GM12878 (cell line): ENCODE measurements around the gene GNA14. TPM values are rescaled to one million over a fixed set of nuclear protein-coding genes. Genes with fewer than 3 reads are reported as not detected.
A peak's percentile ranks its signal among the peaks of the same experiment; 100 is the strongest.

Experiments used
- ATAC-seq: fragments of 200-7000 bp; cut with Tn5 transposase; 3 replicates; pipeline ENCODE4 v1.9.1; 2020; ENCODE audit warnings: mild to moderate bottlenecking, moderate library complexity
- BruUV-seq: library from RNA; stranded (reverse); fragments of 400-500 nt; replicated peaks from 2 replicates; lab custom pipeline; 2021; lab: Mats Ljungman, UMichigan
- CTCF ChIA-PET: fragments of 300-600 bp; sonication (Branson Sonifier 250); formaldehyde crosslinking; extraction: SDS; loops from one replicate; lab custom pipeline; 2021; ENCODE audit warnings: inconsistent platforms; lab: Yijun Ruan, JAX
- POLR2A ChIA-PET: fragments of 350-600 bp; formaldehyde crosslinking; extraction: SDS; loops from one replicate; lab custom pipeline; 2021; ENCODE audit warnings: inconsistent platforms; lab: Charles Lee
- RAD21 ChIA-PET: fragments of 300-600 bp; sonication (Branson Sonifier 250); formaldehyde crosslinking; loops from one replicate; lab custom pipeline; 2023; ENCODE audit warnings: antibody characterized with exemption; ENCODE audit not compliant: unreplicated experiment; lab: Charles Lee
- SMC1A ChIA-PET: fragments of 300-600 bp; sonication (Branson Sonifier 250); formaldehyde crosslinking; loops from one replicate; lab custom pipeline; 2023; ENCODE audit not compliant: unreplicated experiment, uncharacterized antibody; lab: Charles Lee
- DNase-seq: peaks from one replicate; pipeline ENCODE4 v3.0.0-alpha.2; 2011; ENCODE audit warnings: low read depth, low spot score
- FAIRE-seq: peaks from 3 replicates; lab custom pipeline; 2011; peaks lifted over from hg19 to GRCh38; lab: Jason Lieb, UNC
- H2AFZ ChIP-seq: 2 replicates; pipeline ENCODE4 v1.6.0; 2011; ENCODE audit warnings: low read depth, low read length, control low read depth; ENCODE audit not compliant: control insufficient read depth
- H3K27ac ChIP-seq: 2 replicates; pipeline ENCODE4 v1.5.1; 2011; ENCODE audit warnings: control low read depth; ENCODE audit not compliant: control insufficient read depth, insufficient read depth
- H3K27me3 ChIP-seq, 2 experiments: replicated peaks in 1 of 2; 2 replicates each; pipeline versions ENCODE4 v1.6.0 to v1.6.1; 2011; ENCODE audit warnings: low read length in 1 of 2; ENCODE audit not compliant: control insufficient read depth in 2 of 2, insufficient read depth in 2 of 2
- H3K36me3 ChIP-seq, 2 experiments: 2 replicates each; pipeline ENCODE4 v1.5.1; 2011; ENCODE audit warnings: low read length in 1 of 2; ENCODE audit not compliant: control insufficient read depth in 2 of 2, insufficient read depth in 2 of 2
- H3K4me1 ChIP-seq: 2 replicates; pipeline ENCODE4 v1.6.1; 2011; ENCODE audit warnings: mild to moderate bottlenecking, low read length, moderate library complexity, mixed read lengths; ENCODE audit not compliant: control insufficient read depth, insufficient read depth
- H3K4me2 ChIP-seq: 2 replicates; pipeline ENCODE4 v1.6.0; 2011; ENCODE audit warnings: control low read depth; ENCODE audit not compliant: control insufficient read depth, insufficient read depth
- H3K4me3 ChIP-seq: fragments of 200-600 bp; sonication (generic); 2 replicates; pipeline ENCODE4 v1.5.1; 2016
- H3K79me2 ChIP-seq: 2 replicates; pipeline ENCODE4 v1.6.0; 2011; ENCODE audit warnings: low read length; ENCODE audit not compliant: control insufficient read depth, insufficient read depth
- H3K9ac ChIP-seq: 2 replicates; pipeline ENCODE4 v1.8.0; 2011; ENCODE audit warnings: low read length, control low read depth, mixed read lengths; ENCODE audit not compliant: control insufficient read depth, insufficient read depth
- H3K9me3 ChIP-seq: replicated peaks from 3 replicates; pipeline ENCODE4 v1.5.1; 2011; ENCODE audit warnings: mild to moderate bottlenecking, low read length; ENCODE audit not compliant: control insufficient read depth, insufficient read depth
- H4K20me1 ChIP-seq: 2 replicates; pipeline ENCODE4 v1.6.0; 2011; ENCODE audit not compliant: control insufficient read depth, insufficient read depth
- BHLHE40 ChIP-seq, 2 experiments: fragments of 450-650 bp in 1 of 2; IDR thresholded peaks; 2 replicates each; pipeline ENCODE4 v1.6.1; 2011 to 2017; ENCODE audit warnings: low read depth in 2 of 2, borderline replicate concordance in 1 of 2, improper control_type of control experiment in 1 of 2, low read length in 1 of 2, mild to moderate bottlenecking in 1 of 2
- EZH2 ChIP-seq: IDR thresholded peaks from 2 replicates; pipeline ENCODE4 v1.6.1; 2012; ENCODE audit warnings: low read depth, mild to moderate bottlenecking, control low read depth, inconsistent platforms, low read length, borderline replicate concordance; ENCODE audit not compliant: control insufficient read depth
- KAT2A ChIP-seq: conservative IDR thresholded peaks from 2 replicates; pipeline ENCODE4 v1.6.1; 2011; ENCODE audit warnings: low read depth, low read length; ENCODE audit not compliant: control insufficient read depth
- PAX8 ChIP-seq: fragments of 450-650 bp; IDR thresholded peaks from 2 replicates; pipeline ENCODE4 v1.6.1; 2017; ENCODE audit warnings: mild to moderate bottlenecking, moderate library complexity
- PML ChIP-seq: IDR thresholded peaks from 2 replicates; pipeline ENCODE4 v1.6.1; 2012; ENCODE audit warnings: low read length, inconsistent platforms
- REST ChIP-seq: IDR thresholded peaks from 2 replicates; pipeline ENCODE4 v1.6.1; 2012; ENCODE audit warnings: mild to moderate bottlenecking, low read depth, low read length
- SREBF2 ChIP-seq: IDR thresholded peaks from 2 replicates; pipeline ENCODE4 v1.6.1; 2012; ENCODE audit warnings: mild to moderate bottlenecking, low read length
- WGBS: methylation state at CpG from one replicate; pipeline ENCODE4 v1.1.6; 2016; ENCODE audit warnings: low lambda C conversion rate; ENCODE audit not compliant: insufficient replicate concordance, insufficient coverage; ENCODE audit errors: missing lambda C conversion rate; 5-methylcytosine and 5-hydroxymethylcytosine counted together
- in situ Hi-C: fragments of 300-500 bp; cut with MboI; formaldehyde crosslinking; loops from 9 replicates; pipeline ENCODE4 v1.14.3; 2018; ENCODE audit warnings: mixed read lengths
- intact Hi-C: fragments of 100-400 bp; cut with micrococcal nuclease; formaldehyde crosslinking; loops from one replicate; pipeline ENCODE4 v1.14.2; 2022; ENCODE audit not compliant: unreplicated experiment
- polyA plus RNA-seq, 11 experiments: library from polyadenylated mRNA; depleted of rRNA in 4 of 11; unstranded in 6 of 11; stranded (reverse) in 5 of 11; fragments of >200 nt; fragmentation: Nextera tagmentation in 4 of 11; fragmentation: Illumina TruSeq in 1 of 11; extraction: Ambion mirVana in 4 of 11; extraction: Trizol in 1 of 11; gene quantifications; 1 replicate in 1 of 11; 2 replicates in 10 of 11; pipeline versions ENCODE4 v1.2.1 to v1.2.3, GENCODE V29; 2011 to 2016; ENCODE audit warnings: inconsistent platforms in 2 of 11, missing spikeins in 2 of 11, low read depth in 1 of 11
- total RNA-seq, 4 experiments: library from RNA; depleted of rRNA in 3 of 4; stranded (reverse); fragments of >200 nt in 3 of 4; fragmentation: Illumina TruSeq in 1 of 4; extraction: Trizol in 1 of 4; gene quantifications; 2 replicates each; pipeline versions ENCODE4 v1.2.1 to v1.2.3, GENCODE V29; 2013 to 2021
- TF ChIP-seq, protein P1 (sequence below), 3 experiments: IDR thresholded peaks in 2 of 3; conservative IDR thresholded peaks in 1 of 3; 2 replicates each; pipeline ENCODE4 v1.5.1; 2011; ENCODE audit warnings: low read depth in 3 of 3, low read length in 3 of 3, mild to moderate bottlenecking in 3 of 3, control low read depth in 2 of 3, moderate library complexity in 2 of 3, inconsistent platforms in 1 of 3, mixed read lengths in 1 of 3; ENCODE audit not compliant: control insufficient read depth in 2 of 3, insufficient read depth in 1 of 3; ENCODE audit errors: extremely low read depth in 1 of 3

Gene GNA14
- total and polyA plus RNA-seq, 10 of the 15 experiments (the other 5 are each of a cell fraction or from before 2014, with no cell fraction given), result 0.17 TPM; not detected in 9

DNA sequence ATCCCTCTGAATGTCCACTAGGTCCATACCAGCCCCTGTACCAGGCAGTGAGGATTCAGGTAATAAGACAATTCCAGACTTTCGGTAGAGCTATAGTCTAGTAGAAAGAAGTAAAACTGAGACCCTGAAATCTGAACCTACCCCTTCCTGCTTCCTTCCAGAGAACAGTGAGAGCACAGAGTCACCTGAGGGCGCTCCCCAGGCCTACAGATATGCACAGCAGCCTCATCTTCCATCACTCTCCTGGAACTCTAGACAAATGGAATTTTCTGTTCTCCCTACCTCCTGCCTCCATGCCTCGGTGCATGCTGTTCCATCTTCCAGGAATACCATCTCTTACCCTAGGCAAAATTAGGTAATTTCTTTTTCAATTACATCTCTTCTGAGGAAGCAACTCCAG lies 3.1 kb upstream of the GNA14 start:
- Histone ChIP-seq H3K4me3 (no peak overlapping the region), H2AFZ (no peak overlapping the region), H3K9ac (no peak overlapping the region), H3K36me3 (no peaks in the 10 kb centered on the region), H3K4me2 (no peak overlapping the region), H3K4me1 (no peaks in the 10 kb centered on the region), H3K9me3 (no peaks in the 10 kb centered on the region), H3K27ac (no peak overlapping the region), H3K27me3 (peaks cover 0 to 3% of the 10 kb centered on the region in 2 experiments; a peak in 1 of 4 replicates), H3K79me2 (no peaks in the 10 kb centered on the region), H4K20me1 (no peaks in the 10 kb centered on the region)
- BruUV-seq, result no TSS peak
- ChIA-PET SMC1A (no interaction called here), RAD21 (no interaction called here), CTCF (no interaction called here), POLR2A (no interaction called here)
- WGBS, result 17% methylated on average over 3 of the region's 3 CpGs
- in situ Hi-C loops, result no loop called here
- intact Hi-C loops, result no loop called here
- ATAC-seq (no peak), DNase-seq (no peak), FAIRE-seq (no peak)
- TF ChIP-seq PML, result no peak

DNA sequence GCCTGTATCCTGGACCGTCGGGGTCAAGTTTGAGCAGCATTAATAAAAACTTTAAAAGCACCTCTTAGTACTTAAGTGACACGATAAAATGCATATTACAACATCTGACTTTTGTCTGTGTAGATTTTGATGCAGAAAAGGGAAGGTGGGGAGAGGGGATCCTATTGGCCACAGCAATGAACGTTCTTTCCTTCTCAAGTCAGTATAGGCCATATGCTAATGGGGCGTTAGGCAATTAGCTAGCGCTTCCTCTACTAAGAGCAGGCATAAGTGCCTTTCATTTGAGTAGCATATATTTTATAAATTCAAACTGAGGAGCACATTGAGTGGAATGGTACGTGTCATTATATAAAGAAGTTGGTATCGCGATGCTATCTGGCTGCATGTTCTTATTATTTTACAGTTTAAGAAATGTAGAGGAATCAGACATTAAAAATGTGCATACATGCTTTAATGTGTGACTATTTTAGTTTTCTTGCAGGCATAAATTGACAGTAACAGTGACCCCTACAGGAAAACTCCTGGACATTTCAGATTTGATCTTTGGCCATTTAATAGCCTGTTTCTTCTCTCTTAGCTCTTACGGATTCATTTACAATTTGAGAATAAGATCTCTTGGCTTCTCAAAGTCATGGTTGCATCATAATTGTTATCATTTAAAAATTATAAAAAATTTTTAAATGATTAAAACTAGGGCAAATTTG lies 1.1 kb upstream of the GNA14 start:
- WGBS, result 58% methylated on average over 10 of the region's 10 CpGs
- H3K27ac ChIP-seq, result no peak overlapping the region
- CTCF ChIA-PET, result no interaction called here
- H3K4me3 ChIP-seq, result no peak overlapping the region
- TF ChIP-seq KAT2A (no peak), PML (no peak), BHLHE40 (IDR thresholded peaks at IDR 0.05; ENCODE audit: borderline replicate concordance in 1 of 2, low read depth in 2 of 2, low read length in 1 of 2) (no peak), SREBF2 (no peak), PAX8 (no peak), REST (no peak), EZH2 (no peak)
- TF ChIP-seq, protein P1, sequence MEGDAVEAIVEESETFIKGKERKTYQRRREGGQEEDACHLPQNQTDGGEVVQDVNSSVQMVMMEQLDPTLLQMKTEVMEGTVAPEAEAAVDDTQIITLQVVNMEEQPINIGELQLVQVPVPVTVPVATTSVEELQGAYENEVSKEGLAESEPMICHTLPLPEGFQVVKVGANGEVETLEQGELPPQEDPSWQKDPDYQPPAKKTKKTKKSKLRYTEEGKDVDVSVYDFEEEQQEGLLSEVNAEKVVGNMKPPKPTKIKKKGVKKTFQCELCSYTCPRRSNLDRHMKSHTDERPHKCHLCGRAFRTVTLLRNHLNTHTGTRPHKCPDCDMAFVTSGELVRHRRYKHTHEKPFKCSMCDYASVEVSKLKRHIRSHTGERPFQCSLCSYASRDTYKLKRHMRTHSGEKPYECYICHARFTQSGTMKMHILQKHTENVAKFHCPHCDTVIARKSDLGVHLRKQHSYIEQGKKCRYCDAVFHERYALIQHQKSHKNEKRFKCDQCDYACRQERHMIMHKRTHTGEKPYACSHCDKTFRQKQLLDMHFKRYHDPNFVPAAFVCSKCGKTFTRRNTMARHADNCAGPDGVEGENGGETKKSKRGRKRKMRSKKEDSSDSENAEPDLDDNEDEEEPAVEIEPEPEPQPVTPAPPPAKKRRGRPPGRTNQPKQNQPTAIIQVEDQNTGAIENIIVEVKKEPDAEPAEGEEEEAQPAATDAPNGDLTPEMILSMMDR (IDR thresholded peaks at IDR 0.05 in 2 of 3, conservative IDR thresholded peaks at IDR 0.05 in 1 of 3; ENCODE audit: control insufficient read depth in 2 of 3, extremely low read depth in 1 of 3, insufficient read depth in 1 of 3, low read depth in 3 of 3, low read length in 3 of 3), result 0 out of 6 replicates have a peak, but pooled peaks of 1 of the 3 experiments have one; percentile 7
- BruUV-seq, result no TSS peak
- H3K27me3 ChIP-seq, result peaks cover 0 to 3% of the 10 kb centered on the region in 2 experiments; a peak in 1 of 4 replicates
- no peaks in the 10 kb centered on the region for H3K36me3 ChIP-seq
- intact Hi-C loops (no loop called here), in situ Hi-C loops (no loop called here)
- H4K20me1 ChIP-seq, result no peaks in the 10 kb centered on the region
- POLR2A ChIA-PET, result no interaction called here
- no peak for DNase-seq
- RAD21 ChIA-PET, result no interaction called here
- FAIRE-seq, result no peak
- H3K4me2 ChIP-seq, result no peak overlapping the region
- no peak overlapping the region for H2AFZ ChIP-seq
- H3K9ac ChIP-seq, result no peak overlapping the region
- SMC1A ChIA-PET, result no interaction called here
- H3K4me1 ChIP-seq, result no peaks in the 10 kb centered on the region
- H3K79me2 ChIP-seq, result no peaks in the 10 kb centered on the region
- no peaks in the 10 kb centered on the region for H3K9me3 ChIP-seq
- ATAC-seq, result no peak
